Thyroid gland (tissue), 4 donors: ENCODE results near the gene FAM117B.

Experiments used
- CTCF ChIP-seq, 6 experiments: fragments of 200-600 bp in 3 of 6; fragments of 450-650 bp in 3 of 6; sonication (generic) in 3 of 6; IDR thresholded peaks; one replicate each; pipeline ENCODE4 v1.5.1; 2016 to 2019; ENCODE audit warnings: antibody characterized with exemption in 6 of 6, mild to moderate bottlenecking in 2 of 6, inconsistent platforms in 1 of 6, moderate library complexity in 1 of 6
- POLR2A ChIP-seq, 2 donors: fragments of 450-650 bp; IDR thresholded peaks; one replicate each; pipeline ENCODE4 v1.6.1; 2017; ENCODE audit warnings: antibody characterized with exemption in 2 of 2, mild to moderate bottlenecking in 2 of 2, moderate library complexity in 1 of 2

- TF ChIP-seq CTCF (IDR thresholded peaks at IDR 0.05) (no peak), POLR2A (IDR thresholded peaks at IDR 0.05) (no peak)
Measured at GRCh38 chr2:202808754-202809153, 174.0 kb downstream of the FAM117B start.
